Measurements from ENCODE around the gene PHACTR2. TPM values are rescaled to one million over a fixed set of nuclear protein-coding genes. Genes with fewer than 3 reads are reported as not detected.

Gene PHACTR2
- total and polyA plus RNA-seq, 2 of the 13 experiments (the other 11 are each of a cell fraction or from before 2014, with no cell fraction given): 11.3 to 28.2 TPM

DNA sequence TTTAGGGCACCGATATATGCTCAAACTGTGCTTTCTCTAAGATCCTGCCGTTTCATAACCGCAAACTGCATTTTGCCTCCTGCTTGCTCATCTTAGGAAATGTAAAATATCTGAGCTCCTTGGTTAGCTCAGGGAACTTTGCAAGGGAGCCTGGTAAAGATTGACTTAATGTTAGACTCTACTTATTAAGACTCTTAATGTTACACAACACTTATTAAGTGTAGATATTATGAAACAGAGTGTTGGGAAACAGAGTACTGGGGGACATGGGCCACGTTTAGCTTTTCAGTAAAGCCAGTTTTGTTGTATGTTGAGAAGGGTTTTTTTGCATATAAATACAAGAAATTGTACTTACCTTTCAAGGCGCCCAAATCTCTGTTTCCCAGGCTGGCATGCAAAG, 167.3 kb downstream of the PHACTR2 start:
- H3K4me3 ChIP-seq (replicated peaks in 1 of 3; ENCODE audit: insufficient read depth in 1 of 3, low read depth in 2 of 3, low read length in 3 of 3): no peak overlapping the region
- no TSS peak for BruUV-seq (replicated peaks)
- TF ChIP-seq CEBPB (IDR thresholded peaks at IDR 0.05; ENCODE audit: borderline replicate concordance, low read depth, low read length) (peak; percentile 69), RAD21 (CRISPR knock-in tag; IDR thresholded peaks at IDR 0.05) (no peak), USF2 (IDR thresholded peaks at IDR 0.05; ENCODE audit: low read depth, low read length) (no peak), USF2 (CRISPR knock-in tag; IDR thresholded peaks at IDR 0.05; ENCODE audit: borderline replicate concordance) (no peak), CEBPG (CRISPR knock-in tag; IDR thresholded peaks at IDR 0.05) (peak; percentile 28; the same call in 1 of the 2 replicates), SNAPC2 (CRISPR knock-in tag; IDR thresholded peaks at IDR 0.05) (no peak)
- TF ChIP-seq, protein P1, sequence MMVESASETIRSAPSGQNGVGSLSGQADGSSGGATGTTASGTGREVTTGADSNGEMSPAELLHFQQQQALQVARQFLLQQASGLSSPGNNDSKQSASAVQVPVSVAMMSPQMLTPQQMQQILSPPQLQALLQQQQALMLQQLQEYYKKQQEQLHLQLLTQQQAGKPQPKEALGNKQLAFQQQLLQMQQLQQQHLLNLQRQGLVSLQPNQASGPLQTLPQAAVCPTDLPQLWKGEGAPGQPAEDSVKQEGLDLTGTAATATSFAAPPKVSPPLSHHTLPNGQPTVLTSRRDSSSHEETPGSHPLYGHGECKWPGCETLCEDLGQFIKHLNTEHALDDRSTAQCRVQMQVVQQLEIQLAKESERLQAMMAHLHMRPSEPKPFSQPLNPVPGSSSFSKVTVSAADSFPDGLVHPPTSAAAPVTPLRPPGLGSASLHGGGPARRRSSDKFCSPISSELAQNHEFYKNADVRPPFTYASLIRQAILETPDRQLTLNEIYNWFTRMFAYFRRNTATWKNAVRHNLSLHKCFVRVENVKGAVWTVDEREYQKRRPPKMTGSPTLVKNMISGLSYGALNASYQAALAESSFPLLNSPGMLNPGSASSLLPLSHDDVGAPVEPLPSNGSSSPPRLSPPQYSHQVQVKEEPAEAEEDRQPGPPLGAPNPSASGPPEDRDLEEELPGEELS (CRISPR knock-in tag; IDR thresholded peaks at IDR 0.05): no peak
- TF ChIP-seq, protein P2, sequence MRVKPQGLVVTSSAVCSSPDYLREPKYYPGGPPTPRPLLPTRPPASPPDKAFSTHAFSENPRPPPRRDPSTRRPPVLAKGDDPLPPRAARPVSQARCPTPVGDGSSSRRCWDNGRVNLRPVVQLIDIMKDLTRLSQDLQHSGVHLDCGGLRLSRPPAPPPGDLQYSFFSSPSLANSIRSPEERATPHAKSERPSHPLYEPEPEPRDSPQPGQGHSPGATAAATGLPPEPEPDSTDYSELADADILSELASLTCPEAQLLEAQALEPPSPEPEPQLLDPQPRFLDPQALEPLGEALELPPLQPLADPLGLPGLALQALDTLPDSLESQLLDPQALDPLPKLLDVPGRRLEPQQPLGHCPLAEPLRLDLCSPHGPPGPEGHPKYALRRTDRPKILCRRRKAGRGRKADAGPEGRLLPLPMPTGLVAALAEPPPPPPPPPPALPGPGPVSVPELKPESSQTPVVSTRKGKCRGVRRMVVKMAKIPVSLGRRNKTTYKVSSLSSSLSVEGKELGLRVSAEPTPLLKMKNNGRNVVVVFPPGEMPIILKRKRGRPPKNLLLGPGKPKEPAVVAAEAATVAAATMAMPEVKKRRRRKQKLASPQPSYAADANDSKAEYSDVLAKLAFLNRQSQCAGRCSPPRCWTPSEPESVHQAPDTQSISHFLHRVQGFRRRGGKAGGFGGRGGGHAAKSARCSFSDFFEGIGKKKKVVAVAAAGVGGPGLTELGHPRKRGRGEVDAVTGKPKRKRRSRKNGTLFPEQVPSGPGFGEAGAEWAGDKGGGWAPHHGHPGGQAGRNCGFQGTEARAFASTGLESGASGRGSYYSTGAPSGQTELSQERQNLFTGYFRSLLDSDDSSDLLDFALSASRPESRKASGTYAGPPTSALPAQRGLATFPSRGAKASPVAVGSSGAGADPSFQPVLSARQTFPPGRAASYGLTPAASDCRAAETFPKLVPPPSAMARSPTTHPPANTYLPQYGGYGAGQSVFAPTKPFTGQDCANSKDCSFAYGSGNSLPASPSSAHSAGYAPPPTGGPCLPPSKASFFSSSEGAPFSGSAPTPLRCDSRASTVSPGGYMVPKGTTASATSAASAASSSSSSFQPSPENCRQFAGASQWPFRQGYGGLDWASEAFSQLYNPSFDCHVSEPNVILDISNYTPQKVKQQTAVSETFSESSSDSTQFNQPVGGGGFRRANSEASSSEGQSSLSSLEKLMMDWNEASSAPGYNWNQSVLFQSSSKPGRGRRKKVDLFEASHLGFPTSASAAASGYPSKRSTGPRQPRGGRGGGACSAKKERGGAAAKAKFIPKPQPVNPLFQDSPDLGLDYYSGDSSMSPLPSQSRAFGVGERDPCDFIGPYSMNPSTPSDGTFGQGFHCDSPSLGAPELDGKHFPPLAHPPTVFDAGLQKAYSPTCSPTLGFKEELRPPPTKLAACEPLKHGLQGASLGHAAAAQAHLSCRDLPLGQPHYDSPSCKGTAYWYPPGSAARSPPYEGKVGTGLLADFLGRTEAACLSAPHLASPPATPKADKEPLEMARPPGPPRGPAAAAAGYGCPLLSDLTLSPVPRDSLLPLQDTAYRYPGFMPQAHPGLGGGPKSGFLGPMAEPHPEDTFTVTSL (CRISPR knock-in tag; IDR thresholded peaks at IDR 0.05; ENCODE audit: borderline replicate concordance): no peak
- H2AFZ ChIP-seq (ENCODE audit: low read length): no peak overlapping the region
- POLR2A ChIA-PET: interaction anchor here (3.1 kb wide), 1 partner anchor 101 kb away, joined by 48 read pairs; no protein-coding TSS in a partner anchor
- no peaks in the 10 kb centered on the region for H3K9me3 ChIP-seq (ENCODE audit: low read length)
- peaks cover 19 to 45% of the 10 kb centered on the region in 2 experiments for H3K36me3 ChIP-seq (replicated peaks in 1 of 2; ENCODE audit: control insufficient read depth in 1 of 2, insufficient read depth in 2 of 2, low read length in 2 of 2)
- H3K9ac ChIP-seq (ENCODE audit: insufficient read depth, low read depth, low read length): no peak overlapping the region
- peaks cover 25% of the 10 kb centered on the region for H3K4me1 ChIP-seq (ENCODE audit: insufficient read depth, low read length)
- intact Hi-C loops (cut with micrococcal nuclease; ENCODE audit: unreplicated experiment) (no loop called here), in situ Hi-C loops (cut with HindIII; ENCODE audit: extremely low pct_ligation_motif_present, low pct_unique_long_range_greater_than_20kb) (no loop called here)
- H3K4me2 ChIP-seq (ENCODE audit: low read depth, low read length): peak overlapping the region; percentile 87
- WGBS (ENCODE audit: low lambda C conversion rate): 71% methylated on average over 5 of the region's 5 CpGs
- DNase-seq (ENCODE audit: low spot score) (no peak), FAIRE-seq (no peak), ATAC-seq (no peak)
- CTCF ChIA-PET (ENCODE audit: low intra/inter-chr PET ratio, low total read pairs): no interaction called here
- no peak overlapping the region for H3K27ac ChIP-seq (ENCODE audit: extremely low read length, insufficient read depth, low read length)
- no peaks in the 10 kb centered on the region; a peak in 1 of 5 replicates for H3K27me3 ChIP-seq (ENCODE audit: control insufficient read depth in 1 of 2, insufficient read depth in 2 of 2, low read length in 2 of 2)
- no peaks in the 10 kb centered on the region for H4K20me1 ChIP-seq (ENCODE audit: insufficient read depth, low read length)
- H3K79me2 ChIP-seq (ENCODE audit: insufficient read depth, low read length): peaks cover 36% of the 10 kb centered on the region

All from HepG2 (cell line).